HG02623 (cell line): ENCODE measurements around the gene MME.

Experiments
- ATAC-seq: cut with Tn5 transposase; IDR thresholded peaks from one replicate; pipeline ENCODE4 v1.9.1; 2021; ENCODE audit warnings: moderate library complexity; ENCODE audit not compliant: unreplicated experiment

Gene MME

DNA sequence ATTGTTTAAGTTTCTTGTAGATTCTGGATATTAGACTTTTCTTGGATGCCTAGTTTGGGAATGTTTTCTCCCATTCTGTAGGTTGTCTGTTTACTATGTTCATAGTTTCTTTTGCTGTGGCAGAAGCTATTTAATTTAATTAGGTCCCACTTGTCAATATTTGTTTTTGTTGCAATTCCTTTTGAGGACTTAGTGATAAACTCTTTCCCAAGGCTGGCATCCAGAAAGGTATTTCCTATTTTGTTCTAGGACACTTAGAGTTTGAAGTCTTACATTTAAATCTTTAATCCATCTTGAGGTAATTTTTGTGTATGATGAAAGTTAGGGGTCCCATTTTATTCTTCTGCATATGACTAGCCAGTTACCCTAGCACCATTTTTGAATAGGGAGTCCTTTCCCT is 54.9 kb downstream of the MME start:
- no peak for ATAC-seq

DNA sequence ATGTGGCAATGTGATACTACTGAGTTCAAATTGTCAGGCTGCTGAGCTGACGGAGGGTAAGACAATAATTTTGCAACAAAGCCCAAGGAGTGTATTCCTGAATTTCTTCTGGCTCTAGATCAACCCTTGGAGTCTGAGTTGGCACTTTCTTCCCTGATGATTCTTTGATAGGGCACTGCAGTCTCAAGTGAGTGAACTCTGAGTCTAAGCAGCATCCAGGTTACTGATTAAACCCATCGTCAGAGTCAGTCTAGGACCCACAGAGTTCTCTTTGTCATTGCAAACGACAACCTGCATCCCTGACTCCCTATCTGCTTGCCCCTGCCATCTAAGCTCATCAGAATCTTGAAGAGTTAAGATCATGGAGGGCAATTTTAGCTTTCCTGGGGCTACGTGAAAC is 58.6 kb downstream of the MME start:
- ATAC-seq = no peak

GRCh38 chr3:155147588-155147987 is 67.5 kb downstream of the MME start:
- ATAC-seq = no peak

GRCh38 chr3:155149494-155149893 is 69.4 kb downstream of the MME start:
- no peak for ATAC-seq

- ATAC-seq = no peak
Measured at GRCh38 chr3:155153242-155154186, 73.4 kb downstream of the MME start.

- ATAC-seq = no peak
Measured at GRCh38 chr3:155154255-155154654, 74.1 kb downstream of the MME start.

- ATAC-seq = no peak
Measured at GRCh38 chr3:155158346-155159037, 78.4 kb downstream of the MME start.

GRCh38 chr3:155159301-155159700 is 79.2 kb downstream of the MME start:
- no peak for ATAC-seq

- ATAC-seq = no peak
Measured at GRCh38 chr3:155161640-155162292, 81.6 kb downstream of the MME start.

GRCh38 chr3:155164306-155164705 is 84.2 kb downstream of the MME start:
- ATAC-seq = no peak

DNA sequence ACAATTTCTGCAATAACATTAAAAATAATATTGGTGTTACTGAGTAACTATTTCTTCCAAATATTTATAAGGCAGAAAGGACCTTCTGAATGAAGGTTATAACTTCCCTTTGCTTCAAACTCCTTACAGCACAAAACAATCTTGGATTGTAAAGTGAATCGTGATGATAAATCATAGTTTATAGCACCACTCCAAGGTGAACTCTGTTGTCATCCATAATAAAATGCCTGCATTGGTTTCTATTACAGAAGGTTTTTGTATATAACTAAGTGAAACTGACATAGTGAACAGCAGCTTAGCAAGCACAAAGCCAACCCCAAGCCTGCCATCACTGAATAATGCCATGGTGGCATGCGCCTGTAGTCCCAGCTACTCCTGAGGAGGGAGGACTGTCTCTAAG is 86.3 kb downstream of the MME start:
- ATAC-seq = no peak

DNA sequence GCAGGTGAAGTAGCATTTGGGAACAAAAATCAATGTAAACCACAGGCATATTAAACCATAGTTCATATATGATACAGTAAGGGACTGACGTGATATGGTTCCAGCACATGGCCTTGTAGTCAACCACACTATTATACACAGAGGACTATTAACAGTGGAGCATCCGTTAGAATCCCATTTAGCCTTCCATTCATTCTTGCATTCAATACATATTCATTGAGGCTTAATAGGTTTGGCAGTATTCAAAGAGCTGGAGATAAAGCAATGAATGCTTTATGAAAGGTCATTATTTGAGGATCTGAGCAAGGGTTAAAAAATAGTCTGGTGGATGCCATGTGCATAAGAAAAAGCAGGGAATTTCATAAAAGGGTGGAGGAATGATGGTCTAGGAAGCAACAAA is 89.1 kb downstream of the MME start:
- ATAC-seq = no peak

GRCh38 chr3:155173771-155174170 is 93.7 kb downstream of the MME start:
- no peak for ATAC-seq

DNA sequence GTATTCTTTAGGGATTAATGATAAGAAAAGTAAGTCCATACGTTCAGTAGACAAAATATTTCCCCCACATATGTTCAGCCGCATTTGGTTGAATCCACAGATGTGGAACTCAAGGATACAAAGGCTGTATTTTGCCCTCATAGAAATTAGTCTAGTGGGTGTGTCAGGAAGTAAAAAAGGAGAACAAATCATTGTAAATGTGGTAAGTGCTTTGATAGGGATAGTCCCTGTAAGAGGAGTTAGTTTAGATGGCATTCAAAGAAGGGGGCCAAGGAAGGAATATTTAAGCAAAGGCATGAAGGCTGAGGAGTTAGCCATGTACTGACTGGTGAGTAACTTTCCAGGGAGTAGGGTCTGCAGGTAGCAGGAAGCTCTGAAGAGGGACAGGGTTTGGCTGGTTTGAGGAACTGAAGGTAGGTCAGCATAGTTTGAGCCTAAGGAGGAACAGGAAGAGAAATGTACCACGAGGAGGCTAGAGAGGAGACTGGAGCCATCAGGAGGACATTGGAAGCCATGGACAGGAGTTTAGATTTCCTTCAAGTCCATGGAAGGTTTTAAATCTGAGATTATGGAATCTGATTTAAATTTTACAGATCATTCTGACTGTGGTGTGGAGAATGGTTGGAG is 98.8 kb downstream of the MME start:
- no peak for ATAC-seq

GRCh38 chr3:155179437-155179827 is 99.3 kb downstream of the MME start:
- no peak for ATAC-seq

- no peak for ATAC-seq
Measured at GRCh38 chr3:155179966-155180757, 100.0 kb downstream of the MME start.

- no peak for ATAC-seq
Measured at GRCh38 chr3:155182467-155182866, 102.3 kb downstream of the MME start.

- ATAC-seq = no peak
Measured at GRCh38 chr3:155184011-155184410, 103.9 kb downstream of the MME start.

GRCh38 chr3:155185631-155186071 is 105.5 kb downstream of the MME start:
- ATAC-seq = no peak

DNA sequence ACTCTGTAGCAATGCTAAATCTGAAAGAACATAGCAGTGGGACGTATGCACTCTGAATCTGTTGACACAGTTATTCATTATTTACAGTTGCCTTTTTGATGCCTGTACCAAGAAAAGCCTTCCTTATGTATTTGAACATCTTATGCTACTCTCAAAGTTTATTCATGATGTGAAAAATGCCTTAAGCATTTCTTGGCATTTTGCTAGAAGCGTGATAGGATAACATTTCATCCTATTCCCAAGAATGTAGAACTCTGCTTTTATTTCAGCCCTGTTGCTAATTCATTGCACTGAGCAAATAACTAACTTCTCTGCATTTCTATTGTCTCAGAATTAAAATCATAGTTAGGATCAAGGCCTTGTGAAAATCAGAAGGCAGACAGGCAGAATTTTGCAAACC is 107.9 kb downstream of the MME start:
- ATAC-seq = no peak
